Measurements from ENCODE around the gene FSD1.
"Not testable (repeated sequence)": the region's sequence is repeated elsewhere in the genome, so short reads cannot be mapped to it uniquely, and the experiment has no call there.

The FSD1 gene

DNA sequence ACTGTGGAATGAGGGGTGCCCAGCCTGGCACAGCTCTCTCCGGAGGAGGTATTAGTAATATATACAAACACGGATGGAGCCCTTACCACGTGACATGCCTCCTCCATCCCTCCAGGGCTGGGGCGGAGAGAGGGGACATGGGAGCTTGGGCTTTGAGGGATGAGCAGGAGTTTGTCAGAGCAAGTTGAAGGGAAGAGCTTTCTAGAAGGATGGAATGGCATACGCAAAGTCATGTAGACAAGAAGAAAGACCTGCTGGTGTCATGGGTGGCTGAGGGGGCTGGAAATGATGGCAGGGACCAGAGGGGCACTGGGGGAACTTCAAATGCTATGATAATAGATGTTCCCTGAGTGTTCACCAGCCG, 41.6 kb downstream of the FSD1 start:
- DNase-seq, result no peak

DNA sequence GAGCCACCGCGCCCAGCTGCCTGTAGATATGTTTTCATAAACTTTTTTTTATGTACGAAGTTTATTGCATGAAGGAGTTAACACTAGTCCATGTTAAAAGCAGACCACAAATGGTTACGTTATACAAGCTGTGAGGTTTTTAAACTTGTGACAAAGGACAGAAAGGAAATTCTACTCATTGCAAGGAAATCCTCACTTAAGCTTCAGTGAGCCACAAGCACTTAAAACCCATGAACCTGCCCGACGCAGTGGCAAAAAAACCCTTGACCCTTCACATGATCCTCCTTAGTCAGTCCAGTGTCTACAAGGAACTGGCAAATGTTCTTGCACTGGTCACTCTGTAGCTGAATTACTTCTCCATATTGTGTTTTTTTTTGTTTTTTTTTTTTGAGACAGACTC, 43.1 kb downstream of the FSD1 start:
- DNase-seq, result no peak

DNA sequence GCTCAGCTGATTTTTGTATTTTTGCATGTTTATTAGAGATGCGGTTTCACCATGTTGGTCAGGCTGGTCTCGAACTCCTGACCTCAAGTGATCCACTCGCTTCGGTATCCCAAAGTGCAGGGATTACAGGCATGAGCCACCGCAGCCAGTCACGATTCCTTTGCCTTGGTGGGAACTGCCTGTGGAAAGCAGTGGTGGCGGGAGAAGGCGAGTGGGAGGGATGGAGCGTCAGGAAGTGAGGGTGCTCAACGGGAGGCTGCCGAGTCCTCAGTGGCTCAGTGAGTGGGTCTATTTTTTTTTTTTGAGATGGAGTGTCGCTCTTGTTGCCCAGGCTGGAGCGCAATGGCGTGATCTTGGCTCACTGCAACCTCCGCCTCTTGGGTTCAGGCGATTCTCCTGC, 44.8 kb downstream of the FSD1 start:
- DNase-seq, result not testable (repeated sequence)

DNA sequence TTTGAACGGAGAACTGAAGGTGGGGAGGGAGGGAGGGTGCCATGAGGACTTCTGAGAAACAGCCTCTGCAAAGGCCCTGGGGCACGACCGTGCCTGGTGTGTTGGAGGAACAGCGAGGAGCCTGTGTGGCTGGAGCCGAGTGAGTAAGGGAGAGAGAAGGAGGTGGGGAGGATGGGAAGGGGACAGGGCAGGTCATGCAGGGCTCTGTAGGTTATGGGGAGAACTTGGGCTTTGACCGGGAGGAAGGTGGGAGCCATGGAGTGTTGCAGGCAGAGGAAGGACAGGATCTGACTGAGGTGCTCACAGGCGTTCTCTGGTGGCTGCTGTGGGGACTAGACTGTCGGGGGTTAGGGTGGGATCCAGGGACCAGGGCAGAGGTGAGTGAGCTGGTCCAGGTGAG, 45.7 kb downstream of the FSD1 start:
- no peak for DNase-seq

DNA sequence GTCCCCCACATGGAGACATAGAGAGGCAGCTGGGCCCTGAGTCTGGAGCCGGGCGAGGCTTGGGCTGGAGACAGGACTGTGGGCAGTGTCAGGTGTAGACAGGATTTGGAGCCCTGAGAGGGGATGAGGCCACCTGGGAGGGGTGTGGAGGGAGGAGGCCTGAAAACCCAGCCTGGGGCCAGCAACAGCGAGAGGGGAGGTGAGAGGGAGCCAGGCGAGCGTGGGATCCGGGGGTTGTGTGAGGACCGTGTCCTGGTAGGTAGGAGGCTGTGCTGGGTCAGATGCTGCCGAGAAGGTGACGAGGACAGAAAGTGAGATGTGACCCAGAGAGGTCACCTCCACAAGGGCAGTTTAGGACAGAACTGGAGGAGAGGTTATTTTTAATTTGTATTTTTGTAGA, 46.3 kb downstream of the FSD1 start:
- DNase-seq, result no peak

DNA sequence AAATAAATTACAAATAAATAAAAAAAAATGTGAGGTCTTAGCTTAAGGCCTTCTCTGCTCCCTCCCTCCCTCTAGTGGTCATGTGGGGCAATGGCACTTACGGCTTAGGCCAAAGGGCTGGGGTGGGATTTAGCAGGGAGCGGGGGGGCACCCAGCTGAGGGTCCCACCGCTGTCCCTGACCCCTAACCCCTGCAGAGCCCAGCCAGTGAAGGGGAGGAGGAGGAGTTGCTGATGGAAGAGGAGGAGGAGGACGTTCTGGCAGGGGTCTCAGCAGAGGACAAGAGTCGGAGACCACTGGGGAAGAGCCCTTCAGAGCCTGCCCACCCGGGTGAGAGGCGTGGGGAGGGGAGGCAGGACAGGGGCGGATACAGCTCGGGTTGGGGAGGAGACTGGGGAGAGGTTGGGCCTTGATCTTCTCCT, 48.3 kb downstream of the FSD1 start:
- no peak for DNase-seq

DNA sequence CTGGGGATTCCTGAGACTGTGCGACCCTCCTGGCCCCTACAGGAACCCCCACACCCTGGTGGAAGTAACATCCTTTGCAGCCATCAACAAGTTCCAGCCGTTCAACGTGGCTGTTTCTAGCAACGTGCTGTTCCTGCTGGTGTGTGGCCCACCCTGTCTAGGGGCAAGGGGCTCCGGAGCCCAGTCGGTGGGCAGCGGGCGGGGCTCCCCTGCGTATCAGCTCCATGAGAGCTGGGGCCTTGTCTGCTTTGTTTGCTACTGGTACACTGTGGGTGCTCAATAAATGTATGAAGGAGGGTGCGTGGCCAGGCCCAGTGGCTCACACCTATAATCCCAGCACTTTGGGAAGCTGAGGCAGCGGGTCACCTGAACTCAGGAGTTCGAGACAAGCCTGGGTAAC, 49.9 kb downstream of the FSD1 start:
- no peak for DNase-seq

DNA sequence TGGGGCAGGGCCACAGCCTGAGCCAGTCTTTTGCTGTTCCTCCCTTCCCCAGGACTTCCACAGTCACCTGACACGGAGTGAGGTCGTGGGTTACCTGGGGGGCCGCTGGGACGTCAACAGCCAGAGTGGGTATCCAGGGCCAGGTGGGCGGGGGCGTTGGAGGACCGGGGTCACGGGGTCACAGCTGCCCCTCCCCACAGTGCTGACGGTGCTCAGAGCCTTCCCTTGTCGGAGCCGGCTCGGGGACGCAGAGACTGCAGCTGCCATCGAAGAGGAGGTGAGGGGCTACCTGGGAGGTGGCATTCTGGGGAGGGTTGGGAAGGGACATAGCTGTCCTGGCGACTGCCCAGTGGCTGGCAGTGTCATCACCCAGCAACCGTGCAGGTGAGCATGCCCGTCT, 50.5 kb downstream of the FSD1 start:
- DNase-seq, result no peak

DNA sequence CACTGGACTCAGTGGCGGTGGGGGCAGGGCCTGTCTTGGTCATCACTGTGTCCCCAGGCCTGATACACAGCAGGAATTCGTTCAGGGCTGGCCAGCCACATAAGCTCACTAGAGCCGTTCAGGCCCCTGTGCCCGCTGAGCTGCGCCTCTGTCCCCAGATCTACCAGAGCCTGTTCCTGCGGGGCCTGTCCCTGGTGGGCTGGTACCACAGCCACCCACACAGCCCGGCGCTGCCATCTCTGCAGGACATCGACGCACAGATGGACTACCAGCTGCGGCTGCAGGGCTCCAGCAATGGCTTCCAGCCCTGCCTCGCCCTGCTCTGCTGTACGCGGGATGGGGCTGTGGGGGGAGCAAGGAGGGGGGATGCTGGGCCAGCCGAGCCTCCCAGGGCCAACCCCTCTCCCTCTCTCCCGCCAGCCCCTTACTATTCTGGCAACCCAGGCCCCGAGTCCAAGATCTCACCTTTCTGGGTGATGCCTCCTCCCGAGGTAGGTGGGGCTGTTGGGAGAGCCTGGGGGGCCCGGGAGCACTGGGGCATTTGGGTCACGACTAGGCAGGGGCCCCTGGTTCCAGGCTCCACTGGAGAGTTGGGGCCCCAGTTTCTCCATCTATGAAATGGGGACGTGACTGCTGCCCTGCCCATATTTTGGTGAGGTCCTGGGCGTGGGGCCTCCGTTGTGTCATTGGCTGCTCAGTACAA, 52.8 kb downstream of the FSD1 start:
- DNase-seq, result peak; percentile 52

DNA sequence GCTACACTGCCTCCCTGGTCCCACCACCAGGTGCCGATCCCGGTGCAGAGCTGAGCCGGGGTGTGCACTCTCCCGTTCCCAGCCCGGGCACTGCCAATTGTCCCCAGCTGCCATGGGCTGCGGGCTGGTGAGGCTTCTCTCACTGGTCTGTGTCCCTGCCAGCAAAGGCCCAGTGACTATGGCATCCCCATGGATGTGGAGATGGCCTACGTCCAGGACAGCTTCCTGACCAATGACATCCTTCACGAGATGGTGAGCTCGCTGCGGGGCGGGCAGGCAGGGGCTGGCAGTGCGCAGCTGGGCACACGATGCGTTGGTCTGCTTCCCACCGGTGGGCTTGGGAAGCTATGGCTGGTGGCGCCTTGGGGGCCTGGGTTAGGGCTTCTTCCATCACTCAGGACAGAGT, 53.5 kb downstream of the FSD1 start:
- DNase-seq, result no peak

DNA sequence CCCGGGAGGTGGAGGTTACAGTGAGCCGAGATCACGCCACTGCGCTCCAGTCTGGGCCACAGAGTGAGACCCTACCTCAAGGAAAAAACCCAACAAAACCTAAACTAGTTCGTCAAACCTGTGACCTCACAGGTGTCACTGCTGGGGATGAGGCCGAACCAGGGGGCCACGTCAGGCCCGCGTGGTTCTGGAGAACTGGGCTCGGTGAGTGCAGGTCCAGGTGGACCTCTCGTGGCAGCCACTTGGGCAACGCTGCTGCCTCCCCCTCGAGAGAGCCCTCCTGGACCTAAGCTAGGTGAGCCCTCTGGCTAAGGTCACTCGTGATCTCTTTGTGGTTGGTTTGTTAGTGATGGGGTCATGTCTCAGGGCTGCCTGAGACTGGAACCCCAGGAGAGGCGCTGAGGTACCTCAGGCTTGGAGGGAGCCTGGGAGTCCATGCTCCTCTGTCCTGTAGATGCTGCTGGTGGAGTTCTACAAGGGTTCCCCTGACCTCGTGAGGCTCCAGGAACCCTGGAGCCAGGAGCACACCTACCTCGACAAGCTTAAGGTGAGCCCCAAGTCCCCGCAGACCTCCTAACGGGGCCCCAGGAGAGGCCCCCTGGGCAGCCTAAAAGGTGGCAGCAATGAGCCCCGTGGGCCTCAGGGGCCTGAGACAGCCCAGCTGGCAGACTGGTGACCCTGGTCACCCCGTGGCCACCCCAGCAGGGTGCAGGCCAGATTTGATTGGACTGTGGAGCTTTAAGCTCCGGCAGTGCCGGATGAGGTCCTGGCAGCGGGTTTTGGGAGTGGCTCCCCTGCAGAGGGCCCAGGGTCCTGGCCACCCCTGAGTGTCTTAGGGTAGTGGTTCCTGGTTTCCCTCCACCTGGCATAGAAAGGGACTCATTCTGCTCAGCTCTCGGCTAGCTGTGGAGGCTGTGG, 54.6 kb downstream of the FSD1 start:
- no peak for DNase-seq

DNA sequence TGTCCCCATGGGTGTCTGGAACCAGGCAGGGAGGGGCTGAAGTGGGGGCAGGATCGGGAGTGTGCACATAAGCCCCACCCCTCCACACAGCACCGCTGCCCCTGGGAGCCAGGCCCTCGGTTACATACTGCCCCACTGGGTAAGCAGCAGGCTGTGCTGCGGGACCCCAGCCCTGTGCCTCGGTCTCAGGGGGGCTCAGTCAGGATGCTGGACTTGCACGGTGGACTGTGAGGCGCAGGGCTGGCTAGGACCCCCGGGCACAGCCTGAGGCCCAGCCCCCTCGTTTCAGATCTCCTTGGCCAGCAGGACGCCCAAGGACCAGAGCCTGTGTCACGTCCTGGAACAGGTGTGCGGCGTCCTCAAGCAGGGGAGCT, 55.2 kb downstream of the FSD1 start:
- DNase-seq, result peak; percentile 43

DNA sequence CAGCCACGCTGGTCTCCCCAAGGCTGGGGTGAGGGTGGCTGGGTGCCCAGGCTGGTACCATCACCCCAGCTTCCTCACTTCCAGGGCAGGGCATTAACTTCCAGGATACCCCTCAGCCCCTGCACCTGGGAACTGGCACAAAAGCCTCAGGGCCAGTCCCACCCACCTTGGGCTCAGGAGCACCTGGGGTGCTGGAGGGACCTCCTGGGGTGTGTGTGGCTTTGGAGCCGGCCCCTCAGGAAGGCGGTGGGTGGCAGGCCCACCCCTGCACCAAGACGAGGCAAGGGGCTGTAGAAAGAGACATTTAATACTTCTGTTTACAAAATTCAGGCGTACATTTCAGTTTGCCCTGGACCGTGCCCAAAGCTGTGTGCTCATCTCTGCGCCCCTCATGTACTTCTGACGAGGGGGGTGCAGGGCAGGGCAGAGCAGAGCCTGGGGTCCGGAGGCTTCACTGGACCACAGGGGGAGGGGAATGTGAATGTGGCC, 55.7 kb downstream of the FSD1 start:
- peak; percentile 52 for DNase-seq

DNA sequence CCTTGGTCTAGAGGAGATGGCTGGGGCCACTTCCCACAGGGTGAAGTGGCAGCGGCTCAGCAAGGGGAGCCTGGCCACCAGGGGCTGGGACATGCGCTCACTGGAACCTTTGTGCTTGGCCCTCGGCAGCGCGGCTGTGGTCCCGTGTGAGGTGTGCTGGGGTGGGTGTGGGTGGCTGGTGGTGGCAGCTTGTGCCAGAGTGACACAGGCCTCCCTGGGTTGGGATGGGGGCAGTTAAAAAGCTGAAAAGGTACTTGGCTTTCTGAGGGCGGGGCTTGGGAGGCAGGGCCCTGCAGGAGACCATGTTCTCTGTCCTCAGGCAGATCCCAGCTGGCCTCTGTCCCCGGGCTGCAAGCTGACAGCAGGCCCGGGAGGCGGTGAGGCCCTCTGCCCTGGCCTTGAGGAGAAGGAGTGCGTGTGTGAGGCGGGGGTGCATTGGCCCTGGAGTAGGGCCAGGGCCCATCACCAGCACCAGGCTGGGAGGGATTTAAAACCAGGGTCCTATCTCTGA, 56.3 kb downstream of the FSD1 start:
- peak; percentile 63 for DNase-seq

DNA sequence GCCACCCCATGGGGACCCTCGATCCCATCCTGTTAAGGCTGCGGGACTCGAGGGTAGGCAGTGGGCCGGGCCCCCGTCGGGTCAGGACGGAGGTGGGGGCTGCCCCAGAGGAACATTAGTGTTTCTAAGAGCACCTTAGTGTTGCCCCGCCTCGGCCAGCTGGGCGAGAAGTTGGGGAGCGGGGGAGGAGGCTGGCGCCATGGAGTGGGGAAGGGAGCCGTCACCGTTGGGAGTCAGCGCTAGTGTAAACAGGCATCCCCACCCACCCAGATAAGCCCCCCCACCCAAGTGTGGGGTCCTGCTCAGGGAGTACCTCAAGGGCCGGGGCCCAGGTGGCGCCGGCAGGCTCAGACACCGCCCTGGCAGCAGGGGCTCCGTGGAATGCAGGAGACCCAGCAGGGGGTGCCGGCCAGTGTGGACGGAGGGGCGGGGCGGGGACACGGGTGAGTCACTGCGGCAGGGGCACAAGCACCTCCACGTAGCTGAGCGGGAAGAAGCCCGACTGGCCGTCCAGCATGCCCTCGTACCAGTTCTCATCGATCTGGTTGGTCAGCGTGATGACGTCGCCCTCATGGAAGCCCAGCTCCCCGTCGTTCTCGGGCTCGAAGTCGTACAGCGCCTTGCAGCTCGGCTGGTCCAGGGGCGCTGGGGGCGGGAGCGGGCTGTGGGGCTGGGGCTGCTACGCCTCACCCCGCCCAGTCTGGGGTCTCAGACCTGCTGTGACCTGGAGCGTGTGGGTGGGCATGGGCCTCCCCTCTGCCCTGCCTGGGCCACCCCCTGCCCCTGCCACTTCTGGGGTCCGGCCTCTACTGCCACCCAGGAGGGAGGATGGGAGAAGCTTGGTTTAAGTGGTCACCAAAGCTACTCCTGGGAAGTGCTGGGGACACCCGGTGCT, 57.0 kb downstream of the FSD1 start:
- DNase-seq, result peak; percentile 74

DNA sequence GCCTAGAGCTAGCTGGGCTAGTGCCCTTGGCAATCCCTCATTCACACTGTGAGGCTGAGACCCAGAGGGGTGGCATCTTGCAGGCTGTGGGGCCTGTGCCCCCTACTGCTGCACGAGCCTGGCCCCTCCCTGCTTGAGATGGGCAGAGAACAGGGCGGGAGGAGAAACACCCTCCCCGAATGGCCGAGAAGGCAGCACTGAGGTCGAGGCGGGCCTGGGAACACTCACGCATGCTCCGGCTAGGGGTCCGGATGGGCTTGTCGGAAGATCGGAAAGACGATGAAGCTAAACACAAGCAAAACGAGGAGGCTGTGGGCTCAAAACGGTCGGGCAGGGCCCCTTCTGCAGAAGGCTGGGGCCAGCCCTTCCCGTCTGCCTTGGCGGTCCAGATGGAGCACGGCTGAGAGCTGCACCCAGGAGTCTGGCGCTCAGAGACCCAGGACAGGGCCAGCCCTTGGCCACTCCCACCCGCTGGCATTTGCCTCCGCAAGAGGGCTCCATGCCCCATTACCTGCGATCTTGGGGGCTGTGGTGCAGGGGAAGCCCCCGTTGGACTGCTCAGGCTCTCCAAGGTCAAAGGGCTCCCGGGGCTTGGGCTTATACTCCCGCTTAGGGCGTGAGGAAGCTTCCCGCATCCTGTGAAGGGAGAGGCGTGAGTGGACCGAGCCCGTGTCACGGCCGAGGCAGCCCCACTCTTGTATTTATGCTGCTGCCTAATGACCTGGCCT, 57.9 kb downstream of the FSD1 start:
- peak; percentile 49 for DNase-seq

DNA sequence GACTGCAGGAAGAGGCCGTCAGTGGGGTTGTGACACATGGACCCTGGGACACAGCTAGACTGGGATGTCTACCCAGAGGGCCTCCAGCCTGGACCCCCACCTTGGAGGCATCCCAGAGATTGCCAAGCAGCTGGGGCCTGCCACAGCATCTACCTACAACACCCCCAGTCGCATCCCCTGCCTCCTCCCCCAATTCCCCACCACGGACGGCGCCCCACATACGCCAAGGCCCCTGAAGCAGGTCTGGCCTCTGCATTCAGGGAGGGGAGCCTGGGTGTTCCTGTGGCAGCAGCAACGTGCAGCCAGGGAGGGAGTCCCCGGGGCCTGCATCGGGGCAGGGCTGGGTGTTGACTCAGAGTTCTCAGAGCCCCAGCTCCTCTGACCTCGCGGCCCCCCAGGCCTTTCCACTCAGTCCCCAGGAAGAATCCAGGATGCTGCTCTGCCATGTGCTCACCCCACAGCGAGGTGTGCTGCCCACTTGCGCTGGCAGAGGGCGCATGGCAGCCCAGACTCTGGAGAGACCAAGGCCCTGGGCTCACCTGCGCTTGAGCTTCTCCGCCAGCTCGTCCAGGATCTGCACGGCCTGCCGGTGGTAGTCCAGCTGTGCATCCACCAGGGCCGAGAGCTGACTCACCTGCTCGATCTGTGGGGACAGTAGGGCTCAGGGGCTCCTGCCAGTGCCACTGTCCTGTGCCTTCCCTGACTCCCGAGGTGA, 58.6 kb downstream of the FSD1 start:
- peak; percentile 60 for DNase-seq

DNA sequence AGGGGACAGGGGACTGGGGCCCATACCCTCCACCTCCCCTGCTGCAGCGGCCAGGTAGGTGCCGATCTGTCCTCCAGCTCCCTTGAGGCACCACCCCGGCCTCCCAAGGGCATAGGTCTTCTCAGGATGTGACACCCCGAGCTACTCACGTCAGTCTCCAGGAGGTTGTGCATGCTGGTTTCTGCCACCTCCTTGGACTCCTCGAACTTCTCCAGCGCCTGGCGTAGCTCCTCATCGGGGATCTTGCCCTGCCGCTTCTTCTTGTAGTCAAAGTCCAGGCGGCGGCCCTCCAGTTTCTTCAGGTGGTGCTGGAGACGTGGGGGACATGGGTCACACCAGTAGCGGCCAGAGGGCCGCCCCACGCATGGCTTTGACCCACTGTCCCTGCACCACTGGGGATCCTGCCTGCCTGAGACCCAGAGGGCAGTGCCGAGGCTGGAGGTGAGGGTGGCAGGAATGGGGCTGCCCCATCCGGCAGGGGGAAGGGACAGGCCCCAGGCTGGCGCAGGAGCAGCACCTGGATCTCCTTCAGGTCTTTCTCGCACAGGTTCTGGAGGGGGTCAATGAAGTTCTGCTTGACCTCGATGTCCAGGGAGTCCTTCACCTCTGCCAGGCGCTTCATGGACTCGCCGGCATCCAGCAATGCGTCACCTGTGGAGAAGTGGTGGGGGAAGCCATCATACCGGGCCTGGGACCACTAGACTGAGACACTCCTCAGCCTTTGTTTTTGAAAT, 59.3 kb downstream of the FSD1 start:
- peak; percentile 54 for DNase-seq

DNA sequence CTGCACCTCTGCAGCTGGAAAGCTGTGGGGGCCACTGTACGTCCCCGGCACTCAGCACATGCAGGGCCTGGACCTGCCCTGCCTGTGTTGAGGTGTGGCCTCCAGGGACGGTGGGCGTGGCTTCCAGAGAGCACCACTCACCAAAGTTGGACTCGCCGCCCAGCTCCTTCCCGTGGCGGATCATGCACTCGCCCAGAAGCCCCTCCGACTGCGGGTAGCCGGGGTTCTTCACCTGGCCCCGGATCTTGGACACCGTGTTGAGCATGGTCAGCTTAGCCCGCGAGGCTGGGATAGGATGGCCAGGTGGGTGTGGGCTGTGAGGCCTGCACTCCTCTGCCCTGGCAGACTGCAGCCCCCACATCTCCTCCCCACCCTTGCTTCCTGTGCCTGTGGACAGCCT, 60.9 kb downstream of the FSD1 start:
- no peak for DNase-seq

DNA sequence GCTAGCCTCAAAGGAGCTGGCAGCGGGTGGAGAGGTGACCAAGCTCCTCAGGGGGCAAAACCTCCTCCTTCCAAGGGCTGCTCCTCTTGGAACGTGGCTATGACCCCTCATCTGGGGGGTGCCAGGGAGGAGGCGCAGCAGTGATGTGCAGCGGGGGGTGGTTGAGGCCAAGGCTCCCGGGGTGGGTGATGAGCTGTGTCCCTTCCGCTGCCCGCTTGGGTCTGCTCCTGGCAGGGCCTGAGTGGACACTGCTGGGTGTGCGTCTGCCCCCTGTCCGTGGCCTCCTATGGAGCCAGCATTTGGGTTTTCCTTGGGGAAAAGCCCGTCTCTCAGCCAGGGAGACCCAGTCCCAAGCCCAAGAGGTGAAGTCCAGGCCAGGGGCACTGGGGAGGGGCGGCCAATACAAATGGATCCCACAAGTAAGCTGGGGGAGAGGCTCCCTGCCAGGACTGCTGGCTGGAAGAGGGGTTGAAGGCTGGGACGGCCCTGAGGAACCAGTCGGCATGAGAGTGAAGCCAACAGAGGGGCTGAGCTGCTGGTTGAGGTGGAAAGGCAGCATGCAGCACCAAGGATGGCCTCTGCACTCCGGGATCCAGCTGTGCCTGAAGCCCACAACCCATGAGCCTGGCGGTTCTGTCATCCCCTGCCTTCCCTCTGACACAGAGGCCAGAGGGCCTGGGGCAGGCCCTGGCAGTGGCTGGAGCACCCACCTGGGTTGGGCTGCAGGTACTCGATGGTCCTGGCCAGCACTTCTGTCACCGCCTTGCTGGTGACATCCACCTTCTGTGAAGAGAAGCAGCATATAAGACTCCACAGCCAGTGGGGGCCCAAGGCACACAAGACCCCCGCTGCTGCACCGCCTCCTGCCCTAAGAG, 61.6 kb downstream of the FSD1 start:
- no peak for DNase-seq

All from islet precursor cell (in vitro differentiated cells).